Stimulated activated CD8-positive, alpha-beta memory T cell treated with anti-CD3 and anti-CD28 coated beads, Interleukin-4, amount 100 ng/mL, for 4 hours (primary cell): Measurements from ENCODE around the gene COCH.
"Not testable (repeated sequence)": the region's sequence is repeated elsewhere in the genome, so short reads cannot be mapped to it uniquely, and the experiment has no call there.

Experiments used
- DNase-seq, 2 donors: peaks; one replicate each; pipeline ENCODE4 v3.0.0-alpha.2; 2020; ENCODE audit warnings: low read depth in 2 of 2, low spot score in 1 of 2

COCH gene

DNA sequence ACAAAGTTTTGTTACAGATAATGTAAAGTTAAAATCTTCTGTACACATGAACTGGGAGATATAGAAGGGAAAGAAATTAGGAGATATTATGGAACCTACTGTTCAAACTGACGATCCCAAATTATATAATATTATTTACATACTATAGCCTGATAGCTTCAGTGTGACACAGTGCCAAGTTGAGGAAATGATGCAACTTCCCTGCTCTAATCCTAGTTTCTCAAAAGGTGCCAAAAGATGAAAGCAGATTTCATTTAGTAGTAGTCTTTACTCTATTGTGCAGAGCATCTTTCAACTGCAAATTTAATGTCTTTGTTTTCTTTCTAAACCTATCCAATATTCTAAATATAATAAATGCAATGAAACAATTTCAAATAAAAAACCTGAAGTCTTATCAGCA lies 46.9 kb downstream of the COCH start:
- no peak for DNase-seq

DNA sequence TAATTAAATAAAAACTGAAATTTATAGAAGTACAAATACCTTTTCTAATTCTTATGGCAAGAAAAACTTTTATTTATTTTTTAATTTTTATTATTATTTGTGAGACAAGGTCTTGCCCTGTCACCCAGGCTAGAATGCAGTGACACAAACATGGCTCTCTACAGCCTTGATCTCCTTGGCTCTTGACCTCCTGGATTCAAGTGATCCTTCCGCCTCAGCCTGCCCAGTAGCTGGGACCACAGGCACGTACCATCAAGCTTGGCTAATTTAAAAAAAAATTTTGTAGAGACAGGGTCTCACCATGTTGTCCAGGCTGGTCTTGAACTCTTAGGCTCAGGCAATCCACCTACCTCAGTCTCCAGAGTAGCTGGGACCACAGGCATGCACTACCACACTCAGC lies 47.4 kb downstream of the COCH start:
- no peak for DNase-seq

DNA sequence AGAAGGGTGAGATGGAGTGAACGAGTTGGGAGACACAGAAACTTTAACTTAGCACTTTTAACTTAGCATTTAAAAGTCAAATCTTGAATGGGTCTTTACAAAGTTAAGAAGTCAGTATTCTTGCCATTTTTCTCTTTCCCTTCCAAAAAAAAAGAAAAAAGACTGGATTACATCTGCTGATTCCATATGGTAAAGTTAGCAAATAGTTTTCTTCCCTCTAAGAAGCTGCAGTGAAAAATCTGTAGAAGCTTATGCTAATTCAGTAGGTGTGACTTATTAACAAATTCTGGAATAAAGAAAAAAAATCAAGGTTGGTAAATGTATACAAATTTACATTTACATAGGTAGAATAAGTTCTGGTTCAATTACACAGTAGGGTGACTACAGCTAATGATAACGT lies 50.9 kb downstream of the COCH start:
- DNase-seq: no peak

DNA sequence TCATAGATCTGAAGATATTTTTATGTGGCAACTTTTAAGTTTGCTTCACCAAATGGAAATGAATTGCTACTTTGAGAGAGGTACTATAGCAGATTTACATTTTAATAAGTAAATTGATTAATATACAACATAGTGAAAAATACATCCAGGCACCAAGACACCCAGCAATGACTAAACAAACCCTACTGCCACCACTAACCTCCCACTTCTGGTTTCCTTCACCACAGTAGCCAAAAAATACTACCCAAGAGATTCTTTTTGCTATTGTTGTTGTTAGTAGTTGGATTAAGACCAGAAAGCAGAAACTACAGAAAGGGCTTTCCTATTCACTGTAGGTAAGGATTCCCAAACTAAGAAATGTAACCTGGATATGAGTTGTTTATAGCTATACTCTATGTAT lies 54.1 kb downstream of the COCH start:
- DNase-seq: no peak

DNA sequence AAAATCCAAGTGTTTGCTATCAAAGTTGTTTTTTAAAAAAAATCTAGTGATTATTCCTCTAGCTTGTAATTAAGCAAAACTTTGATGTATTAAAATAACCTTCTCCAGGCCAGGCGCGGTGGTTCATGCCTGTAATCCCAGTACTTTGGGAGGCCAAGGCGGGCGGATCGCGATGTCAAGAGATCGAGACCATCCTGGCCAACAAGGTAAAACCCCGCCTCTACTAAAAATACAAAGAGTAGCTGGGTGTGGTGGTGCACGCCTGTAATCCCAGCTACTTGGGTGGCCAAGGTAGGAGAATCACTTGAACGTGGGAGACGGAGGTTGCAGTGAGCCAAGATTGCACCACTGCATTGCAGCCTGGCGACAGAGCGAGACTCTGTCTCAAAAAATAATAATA lies 59.6 kb downstream of the COCH start:
- DNase-seq: not testable (repeated sequence)

DNA sequence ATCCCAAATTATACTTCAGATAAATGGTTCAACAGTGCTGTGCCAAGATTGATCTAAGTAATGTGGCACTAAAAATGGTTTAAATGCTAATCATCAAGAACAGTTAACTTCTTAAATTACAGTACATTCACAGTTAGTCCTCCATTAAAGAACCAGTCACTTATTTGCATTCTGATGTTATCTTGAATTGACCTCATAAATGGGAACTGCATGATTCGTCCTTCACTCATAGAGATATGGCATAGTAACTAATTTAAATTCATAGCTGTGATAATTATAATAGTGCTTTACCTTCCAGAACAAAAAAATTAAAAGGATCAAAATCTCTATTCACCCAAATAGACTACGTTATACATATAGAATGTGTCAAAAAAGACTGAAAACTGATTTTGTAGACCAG lies 61.1 kb downstream of the COCH start:
- DNase-seq: no peak

DNA sequence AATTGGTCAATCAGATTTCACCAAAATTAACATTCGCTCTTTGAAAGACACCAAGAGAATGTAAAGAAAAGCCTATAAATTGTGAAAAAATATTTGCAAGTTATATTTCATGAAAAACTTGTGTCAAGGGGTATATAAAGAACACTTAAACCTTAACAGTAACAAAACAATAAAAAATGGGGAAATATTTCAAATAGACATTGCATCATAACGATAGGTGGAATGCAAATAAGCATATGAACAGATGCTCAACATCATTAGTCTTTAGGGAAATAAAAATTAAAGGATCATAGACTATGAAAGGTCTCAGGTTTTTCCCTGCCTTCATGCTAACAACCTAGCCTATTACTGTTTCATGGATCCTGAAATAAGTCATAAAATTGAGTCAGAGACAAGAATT lies 64.3 kb downstream of the COCH start:
- DNase-seq: no peak
